GM18519 (cell line): ENCODE results near the gene BICRAL.
"Not testable (repeated sequence)": the region's sequence is repeated elsewhere in the genome, so short reads cannot be mapped to it uniquely, and the experiment has no call there.

ENCODE experiments used
- ATAC-seq: cut with Tn5 transposase; IDR thresholded peaks from one replicate; pipeline ENCODE4 v1.9.1; 2021; ENCODE audit warnings: mild to moderate bottlenecking, moderate library complexity; ENCODE audit not compliant: unreplicated experiment, low FRiP score

BICRAL gene

DNA sequence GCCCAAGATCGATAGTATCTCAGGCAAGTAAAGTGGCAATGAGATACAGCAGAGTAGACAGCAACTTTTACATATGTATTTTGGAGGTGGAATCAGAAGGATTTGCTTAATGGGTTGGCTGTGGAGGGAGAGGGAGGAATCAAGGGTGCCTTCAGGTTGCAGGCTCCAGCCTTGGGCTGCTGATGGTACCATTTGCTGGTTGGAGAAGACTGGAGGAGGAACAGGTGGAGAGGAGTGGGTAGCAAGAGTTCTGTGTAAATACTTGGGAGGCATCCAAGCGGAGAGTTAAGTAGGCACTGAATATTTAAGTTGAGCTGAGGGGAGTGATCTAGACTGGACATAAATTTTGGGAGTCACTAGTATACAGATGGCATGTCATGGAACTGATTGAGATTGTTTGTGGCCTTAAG lies 5.2 kb downstream of the BICRAL start:
- no peak for ATAC-seq

DNA sequence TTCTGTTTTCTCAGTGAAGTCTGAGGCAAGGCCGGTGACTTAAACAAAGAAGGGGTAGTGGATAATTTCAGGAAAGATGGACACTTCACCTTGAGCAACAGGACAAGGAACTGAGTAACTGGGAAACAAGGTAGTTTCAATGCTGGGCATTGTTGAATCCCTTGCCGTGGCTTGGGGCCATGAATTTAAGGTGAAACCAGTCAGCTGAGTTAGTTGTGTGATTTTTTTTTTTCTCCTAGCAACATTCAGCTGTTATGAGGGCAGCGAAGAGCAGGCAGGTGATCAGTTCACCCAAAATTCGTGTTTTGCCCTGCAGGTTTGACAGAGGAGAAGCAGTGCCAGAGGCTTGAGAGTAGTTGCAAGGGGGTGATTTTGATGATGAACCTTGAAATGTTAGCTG lies 6.8 kb downstream of the BICRAL start:
- no peak for ATAC-seq

DNA sequence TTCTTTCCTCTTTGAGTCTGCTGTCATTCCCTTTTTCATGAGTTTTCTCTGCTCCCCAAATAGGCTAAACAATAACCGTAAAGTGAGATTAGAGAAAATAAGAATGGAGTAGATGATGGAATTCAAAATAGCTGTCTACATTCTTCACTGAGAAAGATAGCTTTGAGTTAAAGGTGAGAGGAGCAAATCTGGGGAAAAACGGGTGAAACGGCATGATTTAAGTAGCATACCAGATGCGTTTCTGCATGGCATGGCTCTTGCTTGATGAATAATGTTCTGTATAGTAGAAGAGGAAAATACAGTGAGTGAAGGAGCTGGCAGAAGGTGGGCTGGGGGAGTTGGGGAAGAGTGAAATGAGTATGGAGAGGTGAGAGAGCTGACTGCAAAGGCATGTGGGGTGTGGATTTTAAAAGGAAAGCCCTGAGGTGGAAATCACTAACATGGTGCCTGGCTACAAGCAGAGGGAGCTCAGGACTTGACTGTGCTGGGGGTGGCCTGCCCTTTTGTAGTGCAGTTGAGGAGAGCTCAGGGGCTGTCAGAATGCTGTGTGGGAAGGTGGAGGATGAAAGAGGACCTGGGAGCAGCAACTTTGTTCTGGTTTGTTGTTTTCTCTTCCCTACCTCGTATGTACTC lies 8.8 kb downstream of the BICRAL start:
- no peak for ATAC-seq

DNA sequence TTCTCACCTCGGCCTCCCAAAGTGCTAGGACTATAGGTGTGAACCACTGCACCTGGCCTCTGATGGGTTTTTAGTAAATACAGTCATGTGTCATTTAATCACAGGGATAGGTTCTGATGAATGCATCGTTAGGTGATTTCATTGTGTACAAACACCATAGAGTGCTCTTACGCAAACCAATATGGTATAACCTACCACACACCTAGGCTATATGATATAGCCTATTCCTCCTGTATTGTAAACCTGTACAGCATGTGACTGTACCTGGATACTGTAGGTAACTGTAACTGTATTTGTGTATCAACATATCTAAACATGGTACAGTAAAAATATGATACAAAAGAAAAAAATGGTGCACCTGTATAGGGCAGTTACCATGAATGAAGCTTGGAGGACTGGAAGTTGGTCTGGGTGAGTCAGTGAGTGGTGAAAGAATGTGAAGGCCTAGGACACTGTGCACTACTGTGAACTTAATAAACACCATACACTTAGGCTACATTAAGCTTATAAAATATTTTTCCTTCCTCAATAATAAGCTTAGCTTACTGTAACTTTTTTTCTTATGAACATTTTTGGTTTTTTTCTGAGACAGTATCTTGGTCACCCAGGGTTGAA lies 10.0 kb downstream of the BICRAL start:
- ATAC-seq = no peak

DNA sequence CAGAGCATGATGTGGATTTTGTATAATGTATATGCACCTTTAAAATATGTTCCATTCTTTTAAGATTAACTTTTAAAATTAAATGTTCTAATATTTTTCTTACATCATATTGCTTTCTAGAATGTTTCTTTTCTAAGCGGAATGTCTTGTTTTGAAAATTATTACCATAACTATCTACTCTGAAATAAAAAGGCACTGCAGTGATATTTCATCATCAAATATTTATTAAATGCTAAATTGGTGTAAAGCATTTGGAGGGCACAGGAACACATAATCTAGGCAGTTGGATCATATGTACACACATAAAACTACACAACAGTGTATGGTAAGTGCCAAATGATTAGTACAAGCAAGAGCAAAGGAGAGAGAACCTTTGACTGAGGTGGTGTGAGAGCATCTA lies 13.8 kb downstream of the BICRAL start:
- ATAC-seq = no peak

DNA sequence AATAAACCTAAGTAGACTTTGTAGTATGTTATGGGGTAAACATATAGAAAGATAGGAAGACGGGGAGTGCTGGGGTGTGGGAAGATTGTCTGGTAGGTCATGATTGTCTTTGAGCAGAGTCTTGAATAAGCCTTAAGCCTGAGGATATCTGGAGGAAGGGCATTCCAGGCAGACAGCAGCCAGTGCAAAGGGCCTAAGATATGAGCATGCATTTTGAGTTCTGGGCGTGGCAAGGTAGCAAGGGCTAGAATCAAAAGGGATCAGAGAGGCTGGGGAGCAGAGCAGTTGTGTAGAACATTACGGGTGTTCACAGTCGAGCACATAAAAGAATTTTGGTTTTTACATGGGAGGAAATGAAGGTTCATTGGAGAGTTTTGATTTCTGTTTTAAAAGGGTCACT lies 14.3 kb downstream of the BICRAL start:
- ATAC-seq = no peak

DNA sequence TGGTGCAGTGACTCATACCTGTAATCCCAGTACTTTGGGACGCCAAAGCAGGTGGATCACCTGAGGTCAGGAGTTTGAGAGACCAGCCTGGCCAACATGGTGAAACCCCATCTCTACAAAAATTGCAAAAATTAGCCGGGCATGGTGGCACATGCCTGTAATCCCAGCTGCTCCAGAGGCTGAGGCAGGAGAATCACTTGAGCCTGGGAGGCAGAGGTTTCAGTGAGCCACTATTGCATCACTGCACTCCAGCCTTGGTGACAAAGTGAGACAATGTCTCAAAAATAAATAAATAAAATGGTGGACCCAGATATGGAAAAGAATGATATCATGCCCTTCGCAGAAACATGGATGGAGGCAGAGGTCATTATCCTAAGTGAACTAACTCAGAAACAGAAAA lies 15.8 kb downstream of the BICRAL start:
- not testable (repeated sequence) for ATAC-seq

DNA sequence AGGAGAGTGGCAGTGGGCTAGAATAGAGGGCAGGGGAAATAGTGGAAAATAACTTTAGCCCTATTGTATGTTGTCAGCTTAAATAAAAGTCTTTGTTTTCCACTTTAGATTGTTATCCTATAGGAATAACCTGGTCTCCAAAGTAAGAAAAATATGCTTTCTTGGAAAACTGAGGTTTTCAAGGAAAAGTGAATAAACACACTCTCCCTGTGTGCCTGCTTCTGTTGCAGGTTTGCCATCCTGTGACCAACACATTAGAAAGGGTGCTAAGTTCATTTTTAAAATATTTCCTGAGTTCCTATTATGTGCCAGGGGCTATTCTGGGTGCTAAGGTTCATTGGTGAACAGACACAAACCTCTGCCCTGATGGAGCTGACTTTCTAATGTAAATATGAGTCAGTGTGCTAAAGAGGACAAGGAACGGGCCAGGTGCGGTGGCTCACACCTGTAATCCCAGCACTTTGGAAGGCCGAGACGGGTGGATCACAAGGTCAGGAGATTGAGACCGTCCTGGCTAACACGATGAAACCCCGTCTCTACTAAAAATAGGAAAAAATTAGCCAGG lies 23.5 kb downstream of the BICRAL start:
- no peak for ATAC-seq

DNA sequence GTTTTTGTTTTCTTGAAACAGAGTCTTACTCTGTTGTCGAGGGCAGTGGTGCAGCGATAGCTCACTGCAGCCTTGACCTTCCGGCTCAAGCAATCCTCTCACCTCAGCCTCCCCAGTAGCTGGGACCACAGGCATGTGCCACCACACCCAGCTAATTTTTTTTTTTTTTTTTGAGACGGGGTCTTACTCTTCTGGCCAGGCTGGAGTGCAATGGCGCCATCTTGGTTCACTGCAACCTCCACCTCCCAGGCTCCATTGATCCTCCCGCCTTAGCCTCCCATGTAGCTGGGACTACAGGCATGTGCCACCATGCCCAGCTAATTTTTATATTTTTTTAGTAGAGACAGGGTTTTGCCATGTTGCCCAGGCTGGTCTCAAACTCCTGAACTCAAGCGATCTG lies 24.5 kb downstream of the BICRAL start:
- ATAC-seq = not testable (repeated sequence)

DNA sequence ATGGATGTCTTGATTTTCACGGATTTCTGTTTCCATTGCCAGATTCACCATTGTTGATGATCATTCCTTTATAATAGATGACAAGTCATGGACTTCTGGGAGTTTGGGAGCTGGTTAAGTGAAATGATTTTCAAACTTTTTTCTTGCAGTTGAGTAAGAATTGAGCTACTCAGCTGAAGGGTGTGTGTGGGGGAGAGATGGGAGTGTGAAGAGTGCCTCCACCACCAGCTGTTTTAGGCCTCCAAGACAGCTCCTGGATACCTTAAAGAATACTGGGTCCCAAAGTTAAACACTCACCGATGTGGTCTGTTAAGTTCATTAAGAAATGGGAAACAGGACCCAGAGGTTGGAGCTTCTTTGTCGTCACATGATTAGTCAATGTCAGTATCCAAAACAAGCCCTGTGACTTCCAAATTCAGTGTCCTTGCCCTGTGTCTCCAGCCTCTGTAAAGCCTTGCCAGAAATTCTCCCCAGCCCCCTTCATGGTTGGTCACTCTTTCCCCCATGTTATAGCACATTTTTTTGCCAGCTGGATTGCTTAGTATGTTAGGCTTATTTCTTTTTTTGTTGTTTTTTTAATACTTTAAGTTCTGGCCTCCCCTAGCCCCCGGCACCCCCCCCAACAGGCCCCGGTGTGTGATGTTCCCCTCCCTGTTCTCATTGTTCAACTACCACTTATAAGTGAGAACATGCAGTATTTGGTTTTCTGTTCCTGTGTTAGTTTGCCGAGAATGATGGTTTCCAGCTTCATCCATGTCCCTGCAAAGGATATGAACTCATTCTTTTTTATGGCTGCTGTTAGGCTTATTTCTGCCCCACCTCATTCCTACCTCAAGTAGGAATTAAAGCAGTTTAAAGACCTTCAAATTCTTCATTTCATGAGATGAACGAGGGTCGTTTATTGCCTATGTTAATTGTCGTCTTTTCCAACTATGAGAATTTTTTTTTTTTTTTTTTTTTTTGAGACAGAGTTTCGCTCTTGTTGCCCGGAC lies 26.9 kb downstream of the BICRAL start:
- ATAC-seq = no peak

DNA sequence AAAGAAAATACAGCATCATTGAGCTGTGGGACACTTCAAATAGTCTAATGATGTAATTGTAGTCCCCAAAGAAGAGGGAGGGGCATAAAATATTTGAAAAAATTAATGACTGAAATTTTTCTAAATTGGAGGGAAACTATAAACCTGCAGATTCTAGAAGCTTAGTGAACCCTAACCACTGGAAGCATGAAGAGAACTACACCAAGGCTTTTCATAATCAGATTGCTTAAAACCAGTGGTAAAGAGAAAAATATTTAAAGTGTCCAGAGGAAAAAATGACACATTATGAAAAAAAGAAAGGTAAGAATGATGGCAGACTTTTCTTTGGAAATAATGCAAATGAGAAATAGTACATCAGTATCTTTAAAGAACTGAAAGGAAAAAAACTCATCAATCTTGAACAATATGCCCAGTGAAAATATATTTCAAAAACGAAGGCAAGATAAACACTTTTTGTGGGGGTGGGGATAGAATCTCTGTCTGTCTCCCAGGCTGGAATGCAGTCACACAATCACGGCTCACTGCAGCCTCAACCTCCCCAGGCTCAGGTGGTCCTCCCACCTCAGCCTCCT lies 31.3 kb downstream of the BICRAL start:
- no peak for ATAC-seq

DNA sequence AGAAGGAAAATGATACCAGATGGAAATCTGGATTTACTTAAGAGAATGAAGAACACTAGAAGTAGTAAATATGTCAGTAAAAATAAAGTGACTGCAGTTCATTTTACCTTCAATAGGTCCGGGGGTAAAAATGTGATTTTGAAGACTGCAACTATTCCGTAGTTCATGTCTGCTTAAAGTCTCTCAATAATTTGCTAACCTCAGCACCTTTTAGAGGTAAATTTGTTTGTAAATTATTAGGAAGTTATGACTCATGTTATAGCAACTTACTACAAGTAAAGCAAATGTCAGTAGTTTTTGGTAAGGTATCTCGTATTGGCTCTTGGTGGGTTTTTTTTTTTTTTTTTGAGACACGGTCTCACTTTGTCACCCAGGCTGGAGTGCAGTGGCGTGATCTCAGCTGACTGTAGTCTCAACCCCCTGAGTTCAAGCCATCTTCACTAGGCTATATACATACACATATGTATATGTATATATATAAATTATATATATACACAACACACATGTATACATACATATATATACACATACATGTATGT lies 32.1 kb downstream of the BICRAL start:
- no peak for ATAC-seq

DNA sequence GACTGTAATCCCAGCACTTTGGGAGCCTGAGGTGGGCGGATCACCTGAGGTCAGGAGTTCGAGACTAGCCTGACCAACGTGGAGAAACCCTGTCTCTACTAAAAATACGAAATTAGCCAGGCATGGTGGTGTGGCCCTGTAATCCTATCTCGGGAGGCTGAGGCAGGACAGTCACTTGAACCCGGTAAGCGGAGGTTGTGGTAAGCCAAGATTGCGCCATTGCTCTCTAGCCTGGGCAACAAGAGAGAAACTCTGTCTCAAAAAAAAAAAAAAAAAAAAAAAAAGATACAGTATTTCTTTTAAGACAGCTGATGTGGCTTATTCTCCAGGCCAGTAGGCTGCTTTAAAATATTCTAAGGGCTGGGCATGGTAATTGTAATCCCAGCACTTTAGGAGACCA lies 33.9 kb downstream of the BICRAL start:
- ATAC-seq = not testable (repeated sequence)

DNA sequence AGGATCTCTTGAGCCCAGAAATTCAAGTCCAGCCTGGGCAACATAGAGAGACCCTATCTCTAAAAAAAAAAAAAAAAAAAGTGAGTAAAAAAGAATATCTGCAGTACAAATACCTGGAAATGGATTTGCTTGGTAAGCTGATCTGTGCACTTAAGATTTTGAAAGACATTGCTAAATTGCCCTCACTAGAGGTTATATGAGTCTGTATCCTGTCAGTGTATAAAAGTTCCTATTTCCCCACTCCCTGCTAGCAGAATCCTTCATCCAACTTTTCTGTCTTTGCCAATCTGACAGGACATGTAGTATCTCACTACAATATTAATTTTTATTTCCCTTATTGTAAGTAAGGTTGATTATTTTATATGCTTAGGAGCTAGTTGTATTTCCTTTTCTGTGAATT lies 36.1 kb downstream of the BICRAL start:
- no peak for ATAC-seq

DNA sequence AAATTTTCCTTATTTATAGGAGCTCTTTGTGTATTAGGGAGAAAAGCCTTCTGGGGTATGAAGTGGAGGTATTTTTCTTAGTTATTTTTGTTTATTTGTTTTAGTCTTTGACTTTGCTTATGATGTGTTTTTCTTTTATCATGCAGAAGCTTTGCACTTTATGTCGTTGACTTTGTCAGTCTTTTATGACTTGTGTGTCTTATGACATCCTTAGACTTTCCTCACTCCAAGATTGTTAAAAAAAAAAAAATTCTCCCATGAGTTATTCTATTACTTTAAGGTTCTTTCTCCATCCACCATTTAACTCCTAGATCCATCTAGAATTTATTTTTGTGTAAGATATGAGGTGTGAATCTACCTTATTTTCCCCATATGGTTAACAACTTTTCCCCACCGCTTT lies 36.6 kb downstream of the BICRAL start:
- ATAC-seq = no peak

DNA sequence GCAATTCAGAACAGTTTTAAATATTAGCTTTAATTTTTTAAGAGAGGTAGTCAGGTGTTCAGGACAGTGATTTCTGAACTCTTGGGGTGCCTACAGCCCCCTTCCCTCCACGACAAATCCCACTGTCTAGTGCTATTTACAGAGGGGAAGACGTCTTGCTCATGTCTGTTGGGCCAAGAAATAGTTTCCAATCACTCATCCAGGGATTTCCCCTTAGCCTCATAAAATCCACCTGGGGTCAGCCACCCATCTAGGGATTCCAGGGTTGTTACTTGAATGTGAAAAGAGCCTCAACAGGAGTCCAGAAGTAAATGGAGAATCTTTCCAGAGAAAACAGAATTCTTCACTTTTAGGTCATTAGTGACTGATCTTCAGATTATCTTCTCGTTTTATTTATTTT lies 37.0 kb downstream of the BICRAL start:
- no peak for ATAC-seq

DNA sequence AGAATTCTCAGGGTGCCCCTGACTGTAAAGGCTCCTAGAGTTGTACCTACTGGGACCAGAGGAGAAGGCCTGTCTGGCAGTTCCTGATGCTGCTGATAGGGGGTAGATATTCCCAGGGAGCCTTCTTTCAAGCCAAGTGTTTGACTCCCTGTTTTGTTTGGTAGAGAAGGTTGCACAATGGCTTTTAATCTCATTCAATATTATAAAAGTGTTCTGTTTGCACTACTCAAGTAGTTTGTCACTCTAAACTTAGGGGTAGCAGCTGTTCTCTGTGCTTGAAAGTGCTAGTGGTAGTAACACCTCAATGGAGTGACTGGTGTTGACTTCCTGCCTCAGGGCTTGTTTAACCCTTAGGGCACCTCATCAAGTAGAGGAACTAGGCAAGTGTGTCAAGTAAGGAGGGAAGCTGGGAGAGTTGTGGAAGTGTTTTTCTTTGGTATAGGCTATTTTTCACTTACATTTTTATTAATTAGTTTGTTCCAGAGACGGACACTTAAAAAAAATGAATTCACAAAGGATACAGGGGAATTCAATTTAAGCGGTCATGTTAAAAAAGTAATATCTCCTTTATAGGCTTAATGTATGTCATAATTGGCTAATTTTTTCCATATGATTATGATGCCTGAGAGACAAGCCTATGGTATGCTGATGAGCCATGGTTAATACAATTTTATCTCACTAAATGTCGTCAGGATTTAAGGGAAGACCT lies 38.1 kb downstream of the BICRAL start:
- no peak for ATAC-seq

DNA sequence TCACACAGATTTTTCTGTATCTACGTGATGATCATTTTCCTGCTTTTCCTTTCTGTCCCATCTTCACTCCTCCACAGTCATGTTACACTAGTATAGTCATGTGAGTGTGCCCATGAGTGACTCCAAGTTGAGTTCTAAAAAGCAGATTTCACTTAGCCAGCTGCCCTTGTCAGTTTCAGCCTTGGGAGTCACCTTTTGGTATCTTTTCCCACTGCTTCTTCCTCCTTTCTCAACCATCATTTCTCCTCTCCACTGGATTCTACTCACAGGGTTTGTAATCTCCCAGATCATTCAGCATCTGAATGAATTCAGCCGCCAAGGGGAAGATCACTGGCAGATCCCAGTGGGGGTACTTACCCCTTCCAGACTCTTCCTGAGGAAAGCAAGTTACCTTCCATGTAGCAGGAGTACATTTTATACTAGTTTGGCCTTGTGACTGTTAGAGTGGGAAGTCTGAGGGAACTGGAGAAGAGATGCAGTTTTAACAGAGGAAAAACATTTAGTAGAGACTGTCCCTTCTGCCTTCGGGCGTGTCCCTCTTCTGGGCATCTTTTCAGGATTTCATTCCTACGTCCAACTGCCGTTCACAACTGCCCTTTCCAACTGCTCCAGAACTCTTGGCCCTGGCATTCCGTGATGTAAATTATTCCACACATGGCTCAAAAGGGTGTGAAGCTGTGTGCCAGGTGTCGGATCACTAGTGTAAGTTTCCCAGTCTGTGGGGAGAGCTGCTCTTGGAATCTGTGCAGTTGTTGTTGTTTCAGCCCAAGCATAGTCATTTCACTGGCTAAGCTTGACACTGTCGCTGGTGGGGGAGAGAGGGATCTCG lies 38.9 kb downstream of the BICRAL start:
- no peak for ATAC-seq

DNA sequence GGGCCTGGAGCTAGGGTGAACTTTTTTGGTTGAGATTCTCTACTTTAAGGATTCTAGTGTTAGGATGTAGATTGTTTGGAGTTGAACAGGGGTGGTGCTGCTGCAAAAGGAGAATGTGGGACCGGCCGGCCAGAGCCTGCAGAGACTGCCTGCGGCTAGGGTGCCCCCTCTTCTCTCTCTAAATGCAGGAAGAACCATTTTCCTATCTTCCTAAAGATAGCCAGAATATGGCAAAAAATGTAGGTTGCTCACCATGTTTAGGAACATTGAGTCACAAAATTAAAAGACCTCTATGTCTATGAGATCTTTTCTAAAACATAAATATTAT lies 39.5 kb downstream of the BICRAL start:
- ATAC-seq = no peak
